ENCODE results near the gene ARL16.

DNA sequence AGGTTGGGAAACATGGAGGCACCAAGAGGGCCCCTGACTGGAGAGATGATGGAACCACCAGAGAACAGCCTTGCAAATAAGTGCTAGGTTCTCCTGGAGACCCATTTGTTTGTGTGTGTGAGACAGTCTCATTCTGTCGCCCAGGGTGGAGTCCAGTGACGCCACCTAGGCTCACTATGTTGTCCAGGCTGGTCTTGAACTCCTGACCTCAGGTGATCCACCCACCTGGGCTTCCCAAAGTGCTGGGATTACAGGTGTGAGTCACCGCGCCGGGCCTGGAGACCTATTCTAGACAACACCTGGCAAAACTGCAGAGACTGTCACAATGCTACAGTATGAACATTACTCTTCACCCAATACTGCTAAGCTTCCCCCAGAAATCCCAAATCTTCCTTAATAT lies 48.2 kb downstream of the ARL16 start:
- TF ChIP-seq CREB1 (IDR thresholded peaks at IDR 0.05; ENCODE audit: low read depth) = no peak
- TF ChIP-seq RAD21 (IDR thresholded peaks at IDR 0.05; ENCODE audit: low read depth) = no peak
- TF ChIP-seq TAF1 (IDR thresholded peaks at IDR 0.05; ENCODE audit: low read depth) = no peak
- TF ChIP-seq, protein P1, sequence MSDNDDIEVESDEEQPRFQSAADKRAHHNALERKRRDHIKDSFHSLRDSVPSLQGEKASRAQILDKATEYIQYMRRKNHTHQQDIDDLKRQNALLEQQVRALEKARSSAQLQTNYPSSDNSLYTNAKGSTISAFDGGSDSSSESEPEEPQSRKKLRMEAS (IDR thresholded peaks at IDR 0.05) = no peak
- TF ChIP-seq, protein P2, sequence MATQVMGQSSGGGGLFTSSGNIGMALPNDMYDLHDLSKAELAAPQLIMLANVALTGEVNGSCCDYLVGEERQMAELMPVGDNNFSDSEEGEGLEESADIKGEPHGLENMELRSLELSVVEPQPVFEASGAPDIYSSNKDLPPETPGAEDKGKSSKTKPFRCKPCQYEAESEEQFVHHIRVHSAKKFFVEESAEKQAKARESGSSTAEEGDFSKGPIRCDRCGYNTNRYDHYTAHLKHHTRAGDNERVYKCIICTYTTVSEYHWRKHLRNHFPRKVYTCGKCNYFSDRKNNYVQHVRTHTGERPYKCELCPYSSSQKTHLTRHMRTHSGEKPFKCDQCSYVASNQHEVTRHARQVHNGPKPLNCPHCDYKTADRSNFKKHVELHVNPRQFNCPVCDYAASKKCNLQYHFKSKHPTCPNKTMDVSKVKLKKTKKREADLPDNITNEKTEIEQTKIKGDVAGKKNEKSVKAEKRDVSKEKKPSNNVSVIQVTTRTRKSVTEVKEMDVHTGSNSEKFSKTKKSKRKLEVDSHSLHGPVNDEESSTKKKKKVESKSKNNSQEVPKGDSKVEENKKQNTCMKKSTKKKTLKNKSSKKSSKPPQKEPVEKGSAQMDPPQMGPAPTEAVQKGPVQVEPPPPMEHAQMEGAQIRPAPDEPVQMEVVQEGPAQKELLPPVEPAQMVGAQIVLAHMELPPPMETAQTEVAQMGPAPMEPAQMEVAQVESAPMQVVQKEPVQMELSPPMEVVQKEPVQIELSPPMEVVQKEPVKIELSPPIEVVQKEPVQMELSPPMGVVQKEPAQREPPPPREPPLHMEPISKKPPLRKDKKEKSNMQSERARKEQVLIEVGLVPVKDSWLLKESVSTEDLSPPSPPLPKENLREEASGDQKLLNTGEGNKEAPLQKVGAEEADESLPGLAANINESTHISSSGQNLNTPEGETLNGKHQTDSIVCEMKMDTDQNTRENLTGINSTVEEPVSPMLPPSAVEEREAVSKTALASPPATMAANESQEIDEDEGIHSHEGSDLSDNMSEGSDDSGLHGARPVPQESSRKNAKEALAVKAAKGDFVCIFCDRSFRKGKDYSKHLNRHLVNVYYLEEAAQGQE (IDR thresholded peaks at IDR 0.05; ENCODE audit: low read depth) = no peak
- TF ChIP-seq EP300 (IDR thresholded peaks at IDR 0.05; ENCODE audit: borderline replicate concordance) = no peak
- no peak for TF ChIP-seq TCF12 (IDR thresholded peaks at IDR 0.05; ENCODE audit: low read depth)
- no peak for TF ChIP-seq CEBPB (IDR thresholded peaks at IDR 0.05)
